Lower lobe of right lung (tissue), 2 donors: ENCODE measurements around the gene ATP13A3. TPM values are rescaled to one million over a fixed set of nuclear protein-coding genes. Genes with fewer than 3 reads are reported as not detected.
A peak's percentile ranks its signal among the peaks of the same experiment; 100 is the strongest.

Experiments used
- ATAC-seq, 2 donors: fragments of 200-7000 bp; cut with Tn5 transposase; one replicate each; pipeline ENCODE4 v1.9.1; 2020 to 2022; ENCODE audit warnings: mild to moderate bottlenecking in 2 of 2, moderate library complexity in 2 of 2
- DNase-seq: peaks from one replicate; pipeline ENCODE4 v3.0.0-alpha.2; 2020
- H3K27ac ChIP-seq: fragments of 200-600 bp; one replicate; pipeline ENCODE4 v1.8.0; 2022
- H3K27me3 ChIP-seq: fragments of 200-600 bp; one replicate; pipeline ENCODE4 v1.8.0; 2022; ENCODE audit warnings: low read depth
- H3K36me3 ChIP-seq: fragments of 200-600 bp; one replicate; pipeline ENCODE4 v1.8.0; 2022; ENCODE audit warnings: mild to moderate bottlenecking
- H3K4me1 ChIP-seq: fragments of 200-600 bp; one replicate; pipeline ENCODE4 v1.8.0; 2022
- H3K4me3 ChIP-seq: fragments of 200-600 bp; one replicate; pipeline ENCODE4 v1.8.0; 2022; ENCODE audit warnings: mild to moderate bottlenecking
- H3K9me3 ChIP-seq: fragments of 200-600 bp; one replicate; pipeline ENCODE4 v1.8.0; 2022
- CTCF ChIP-seq: fragments of 200-600 bp; IDR thresholded peaks from one replicate; pipeline ENCODE4 v1.8.0; 2022; ENCODE audit warnings: antibody characterized with exemption, mild to moderate bottlenecking
- intact Hi-C: fragments of 100-400 bp; cut with DNase I; formaldehyde crosslinking; loops from one replicate; pipeline ENCODE4 v1.11.0; 2022
- total RNA-seq: library from RNA; stranded (reverse); fragmentation: NEBNext Ultra II Directional; extraction: Animal tissue kit (Norgen Biotek cat#: 25700); gene quantifications from one replicate; pipeline ENCODE4 v1.2.1, GENCODE V29; 2021
- donor health status: DM: no; HTN: yes; CAD: no; lungs with severe emphysema.

ATP13A3 gene
- total RNA-seq, 1 donor from 2014 or later, result 84.8 TPM

GRCh38 chr3:194514626-194515025, 27.8 kb upstream of the ATP13A3 start:
- H3K27ac ChIP-seq, result no peak overlapping the region
- DNase-seq (no peak), ATAC-seq (no peak)
- TF ChIP-seq CTCF, result no peak
- no peak overlapping the region for H3K4me3 ChIP-seq
- H3K36me3 ChIP-seq, result no peaks in the 10 kb centered on the region
- H3K27me3 ChIP-seq, result no peaks in the 10 kb centered on the region
- intact Hi-C loops, result no loop called here
- H3K9me3 ChIP-seq, result no peaks in the 10 kb centered on the region
- no peaks in the 10 kb centered on the region for H3K4me1 ChIP-seq

- H3K36me3 ChIP-seq, result no peaks in the 10 kb centered on the region
- no peak overlapping the region for H3K4me3 ChIP-seq
- peaks cover 3% of the 10 kb centered on the region for H3K4me1 ChIP-seq
- ATAC-seq (peak in 1 of 2 donors; percentile 51), DNase-seq (no peak)
- no peaks in the 10 kb centered on the region for H3K9me3 ChIP-seq
- H3K27me3 ChIP-seq, result no peaks in the 10 kb centered on the region
- no peak for TF ChIP-seq CTCF
- intact Hi-C loops, result no loop called here
- no peak overlapping the region for H3K27ac ChIP-seq
These were observed 26.2 kb upstream of the ATP13A3 start for GRCh38 chr3:194512895-194513601.

- no peak for ATAC-seq
- Histone ChIP-seq H3K27me3 (no peaks in the 10 kb centered on the region), H3K9me3 (no peaks in the 10 kb centered on the region), H3K4me1 (peaks cover 3% of the 10 kb centered on the region), H3K27ac (no peak overlapping the region), H3K36me3 (no peaks in the 10 kb centered on the region), H3K4me3 (no peak overlapping the region)
- intact Hi-C loops, result no loop called here
- no peak for TF ChIP-seq CTCF
- DNase-seq, result no peak
These were observed 22.0 kb upstream of the ATP13A3 start for GRCh38 chr3:194508491-194509453.

- Histone ChIP-seq H3K27ac (no peak overlapping the region), H3K4me3 (no peak overlapping the region), H3K27me3 (no peaks in the 10 kb centered on the region), H3K4me1 (peaks cover 3% of the 10 kb centered on the region), H3K36me3 (no peaks in the 10 kb centered on the region), H3K9me3 (no peaks in the 10 kb centered on the region)
- DNase-seq (no peak), ATAC-seq (no peak)
- intact Hi-C loops, result no loop called here
- no peak for TF ChIP-seq CTCF
These were observed 20.8 kb upstream of the ATP13A3 start for GRCh38 chr3:194507571-194507970.

GRCh38 chr3:194505791-194506415, 19.1 kb upstream of the ATP13A3 start:
- Histone ChIP-seq H3K27ac (no peak overlapping the region), H3K4me3 (no peak overlapping the region), H3K36me3 (no peaks in the 10 kb centered on the region), H3K27me3 (no peaks in the 10 kb centered on the region), H3K4me1 (peaks cover 3% of the 10 kb centered on the region), H3K9me3 (no peaks in the 10 kb centered on the region)
- no peak for TF ChIP-seq CTCF
- intact Hi-C loops, result no loop called here
- ATAC-seq (no peak), DNase-seq (no peak)
